Epithelial cell of proximal tubule (primary cell): ENCODE results near the gene SLC15A1. TPM values are rescaled to one million over a fixed set of nuclear protein-coding genes. Genes with fewer than 3 reads are reported as not detected.

Experiments used
- DNase-seq: peaks from one replicate; pipeline ENCODE4 v3.0.0-alpha.2; 2011; ENCODE audit warnings: low read depth
- H3K4me3 ChIP-seq: 2 replicates; pipeline ENCODE4 v1.5.1; 2011; ENCODE audit warnings: low read depth, mild to moderate bottlenecking, low read length
- total RNA-seq: library from RNA; depleted of rRNA; stranded (reverse); fragments of >200 nt; gene quantifications from 2 replicates; pipeline ENCODE4 v1.2.3, GENCODE V29; 2015
- TF ChIP-seq, protein P1 (sequence below): conservative IDR thresholded peaks from 2 replicates; pipeline ENCODE4 v1.5.1; 2012; ENCODE audit warnings: low read depth, mild to moderate bottlenecking, low read length

The SLC15A1 gene
- total RNA-seq, 1 donor from 2014 or later: 4.6 TPM

DNA sequence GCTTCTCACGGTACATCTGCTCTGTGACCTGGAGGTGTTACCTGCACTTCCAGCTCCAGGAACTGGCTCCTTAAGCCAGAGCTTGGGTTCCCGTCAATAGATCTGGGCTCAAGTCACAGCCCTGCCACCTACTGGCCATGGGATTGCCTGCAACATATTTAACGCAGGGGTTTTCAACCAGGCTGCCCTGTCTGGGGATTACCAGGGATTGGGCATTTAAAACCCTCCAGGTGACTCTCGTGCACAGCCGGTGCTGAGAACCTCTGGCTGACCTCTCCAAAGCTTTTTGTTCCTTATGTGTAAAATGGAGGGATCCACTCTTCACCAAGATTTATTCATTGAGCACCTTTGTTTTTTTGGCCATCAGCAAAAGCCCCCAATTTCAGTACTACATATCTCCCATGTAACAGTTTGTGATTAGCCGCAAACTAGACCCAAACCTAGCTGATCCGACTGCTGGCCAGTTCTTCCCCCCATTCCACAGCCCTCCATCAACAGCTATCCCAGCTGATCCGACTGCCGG is 98.9 kb downstream of the SLC15A1 start:
- no peak for DNase-seq
- TF ChIP-seq, protein P1, sequence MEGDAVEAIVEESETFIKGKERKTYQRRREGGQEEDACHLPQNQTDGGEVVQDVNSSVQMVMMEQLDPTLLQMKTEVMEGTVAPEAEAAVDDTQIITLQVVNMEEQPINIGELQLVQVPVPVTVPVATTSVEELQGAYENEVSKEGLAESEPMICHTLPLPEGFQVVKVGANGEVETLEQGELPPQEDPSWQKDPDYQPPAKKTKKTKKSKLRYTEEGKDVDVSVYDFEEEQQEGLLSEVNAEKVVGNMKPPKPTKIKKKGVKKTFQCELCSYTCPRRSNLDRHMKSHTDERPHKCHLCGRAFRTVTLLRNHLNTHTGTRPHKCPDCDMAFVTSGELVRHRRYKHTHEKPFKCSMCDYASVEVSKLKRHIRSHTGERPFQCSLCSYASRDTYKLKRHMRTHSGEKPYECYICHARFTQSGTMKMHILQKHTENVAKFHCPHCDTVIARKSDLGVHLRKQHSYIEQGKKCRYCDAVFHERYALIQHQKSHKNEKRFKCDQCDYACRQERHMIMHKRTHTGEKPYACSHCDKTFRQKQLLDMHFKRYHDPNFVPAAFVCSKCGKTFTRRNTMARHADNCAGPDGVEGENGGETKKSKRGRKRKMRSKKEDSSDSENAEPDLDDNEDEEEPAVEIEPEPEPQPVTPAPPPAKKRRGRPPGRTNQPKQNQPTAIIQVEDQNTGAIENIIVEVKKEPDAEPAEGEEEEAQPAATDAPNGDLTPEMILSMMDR: peak; percentile 95
- H3K4me3 ChIP-seq: no peak overlapping the region

DNA sequence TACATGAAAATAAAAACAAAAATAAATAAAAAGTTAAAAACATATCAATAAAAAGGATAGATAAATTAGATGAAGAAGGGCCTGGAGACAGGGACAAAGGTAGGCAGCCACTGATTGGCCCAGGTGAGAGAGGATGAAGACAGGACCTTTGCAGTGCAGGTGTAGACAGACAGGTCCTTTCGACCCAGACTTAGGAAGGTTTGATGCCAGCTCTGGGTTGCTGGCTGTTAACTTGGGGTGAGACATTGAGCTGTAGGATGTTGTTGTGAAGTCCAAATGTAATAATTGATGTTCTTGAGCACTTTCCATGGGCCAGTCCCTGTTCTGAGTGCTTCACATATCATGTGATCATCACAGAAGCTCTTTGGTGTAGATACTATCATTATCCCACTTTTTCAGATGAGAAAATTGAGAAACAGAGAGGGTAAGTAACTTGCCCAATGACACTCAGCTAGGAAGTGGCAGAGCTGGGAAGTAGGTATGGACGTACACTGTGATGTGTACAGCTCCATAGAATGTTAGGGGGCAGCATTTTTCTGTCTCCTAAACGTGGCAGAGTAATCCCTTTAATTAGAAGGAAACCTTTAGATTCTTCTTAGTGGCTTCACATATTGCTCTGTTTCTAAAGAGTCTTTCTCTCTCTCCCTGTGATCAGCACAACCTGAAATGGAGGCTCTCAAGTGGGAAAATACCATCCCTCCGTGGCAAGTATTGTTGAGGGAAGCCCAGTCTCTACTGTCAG is 99.6 kb downstream of the SLC15A1 start:
- DNase-seq: no peak
- TF ChIP-seq, protein P1: no peak
- H3K4me3 ChIP-seq: no peak overlapping the region

DNA sequence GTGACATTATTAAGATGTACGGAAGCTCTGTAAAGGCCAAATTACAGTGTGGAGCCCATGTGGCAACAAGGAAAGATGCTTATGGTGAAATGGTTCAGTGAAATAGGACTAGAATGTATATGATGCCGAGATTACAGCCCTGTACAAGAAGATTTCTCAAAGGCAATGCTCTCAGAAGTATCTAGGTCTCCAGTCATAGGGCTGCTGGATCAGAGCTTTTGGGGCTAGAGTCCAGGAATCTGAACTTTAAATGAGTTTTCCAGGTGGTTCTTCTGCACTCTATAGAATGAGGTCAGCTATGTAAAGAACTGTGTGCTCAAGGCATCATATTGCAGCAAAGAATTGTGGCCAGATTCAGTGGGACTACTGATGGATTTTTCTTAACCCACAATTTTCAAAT is 100.2 kb downstream of the SLC15A1 start:
- no peak overlapping the region for H3K4me3 ChIP-seq
- no peak for DNase-seq
- TF ChIP-seq, protein P1: no peak

DNA sequence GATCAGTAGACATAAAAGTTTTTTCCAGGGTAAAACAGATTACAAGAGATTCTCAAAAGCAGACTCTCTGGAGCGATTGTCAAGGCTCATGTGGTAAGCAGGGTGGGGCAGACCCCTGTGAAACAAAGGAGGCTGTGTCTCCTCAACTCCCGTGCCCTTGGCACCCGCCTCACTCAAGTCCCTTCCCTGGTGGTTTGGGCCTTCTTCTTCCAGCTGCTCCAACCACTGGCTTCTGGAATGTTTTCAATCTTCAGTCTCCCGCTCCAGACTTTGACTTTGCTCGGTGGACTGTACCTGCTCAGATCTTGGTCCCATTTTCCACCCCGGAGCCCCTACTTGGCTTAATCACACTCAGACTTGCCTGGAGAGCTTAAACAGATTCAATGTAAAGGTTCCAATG is 100.7 kb downstream of the SLC15A1 start:
- no peak for DNase-seq
- TF ChIP-seq, protein P1: no peak
- H3K4me3 ChIP-seq: no peak overlapping the region

DNA sequence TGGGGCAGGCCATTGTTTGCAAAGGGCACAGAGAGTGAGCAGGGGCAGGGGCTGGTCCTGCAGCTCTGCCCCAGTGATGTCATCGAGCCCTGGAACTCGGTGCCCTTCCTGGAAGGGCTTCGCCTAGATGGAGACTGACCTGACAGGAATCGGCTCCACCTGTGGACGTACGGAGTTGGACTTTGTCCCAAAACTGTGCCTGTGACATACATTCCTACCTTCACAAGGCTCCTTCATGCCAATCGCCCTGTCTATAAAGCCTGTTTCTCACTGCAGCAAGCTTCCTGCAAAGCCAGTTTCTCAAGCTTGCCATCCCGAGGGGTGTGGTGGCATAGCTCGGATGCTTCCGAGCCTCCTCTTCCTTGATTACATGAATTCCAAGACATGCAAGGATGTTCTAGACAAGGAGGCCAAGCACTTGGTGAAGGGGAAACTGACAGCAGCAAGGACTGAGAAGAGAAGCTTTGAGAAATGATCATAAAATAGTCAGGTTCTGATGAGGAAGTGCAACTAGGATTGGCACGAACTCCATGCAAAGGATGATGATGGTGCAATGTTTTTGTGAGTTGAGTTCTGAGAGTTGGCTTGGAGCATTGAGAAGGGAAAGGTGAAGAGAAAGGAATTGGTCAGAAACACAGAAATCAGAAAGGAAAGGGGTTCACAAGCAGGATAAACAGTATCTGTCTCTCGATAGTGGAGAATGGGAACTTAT is 101.9 kb downstream of the SLC15A1 start:
- H3K4me3 ChIP-seq: no peak overlapping the region
- TF ChIP-seq, protein P1: no peak
- DNase-seq: no peak

DNA sequence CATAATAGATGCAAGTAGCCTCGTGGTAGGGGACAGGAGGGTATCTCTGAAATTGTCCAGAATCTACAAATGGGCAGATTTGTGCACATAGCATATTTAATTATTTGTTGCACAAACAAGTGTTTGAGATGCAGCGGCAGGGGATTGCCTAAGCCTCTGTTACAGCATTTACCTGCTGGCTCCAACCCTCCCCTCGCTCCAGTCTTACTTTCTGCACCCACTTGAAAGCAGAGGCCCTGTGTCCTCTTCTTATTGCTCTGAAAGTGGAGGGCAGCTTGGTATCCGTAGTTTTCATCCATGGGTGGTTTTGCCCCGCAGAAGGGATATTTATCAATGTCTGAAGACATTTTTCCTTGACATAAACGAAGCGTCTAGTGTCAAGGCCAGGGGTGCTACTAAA is 102.6 kb downstream of the SLC15A1 start:
- no peak for DNase-seq
- no peak overlapping the region for H3K4me3 ChIP-seq
- TF ChIP-seq, protein P1: no peak

DNA sequence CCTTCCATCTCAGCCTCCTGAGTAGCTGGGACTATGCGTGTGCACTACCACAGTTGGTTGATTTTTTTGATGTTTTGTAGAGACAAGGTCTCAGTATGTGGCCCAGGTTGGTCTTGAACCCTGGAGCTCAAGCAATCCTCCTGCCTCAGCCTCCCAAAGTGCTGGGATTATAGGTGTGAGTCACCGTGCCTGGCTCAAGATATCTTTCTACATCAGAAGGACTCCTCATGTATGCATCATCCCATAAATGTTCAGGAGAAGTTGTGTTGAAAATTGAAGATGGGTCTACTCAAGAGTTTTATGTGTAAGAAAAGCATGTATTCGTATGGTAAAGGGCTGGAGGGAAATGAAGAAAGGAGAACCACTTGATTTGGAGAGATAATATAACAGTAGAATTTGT is 103.8 kb downstream of the SLC15A1 start:
- no peak for DNase-seq
- no peak overlapping the region for H3K4me3 ChIP-seq
- TF ChIP-seq, protein P1: no peak
